Aorta (tissue), 5 donors: ENCODE measurements around the gene CDC25B. TPM values are rescaled to one million over a fixed set of nuclear protein-coding genes. Genes with fewer than 3 reads are reported as not detected.

ENCODE experiments used
- ATAC-seq: fragments of 200-7000 bp; cut with Tn5 transposase; one replicate; pipeline ENCODE4 v1.9.1; 2022; ENCODE audit warnings: moderate library complexity; ENCODE audit not compliant: low FRiP score
- DNase-seq, 2 donors: peaks; one replicate each; pipeline ENCODE4 v3.0.0-alpha.2; 2020
- H3K27ac ChIP-seq, 2 donors: one replicate each; pipeline ENCODE4 v1.5.1; 2013; ENCODE audit warnings: low read length in 2 of 2, mild to moderate bottlenecking in 2 of 2, moderate library complexity in 2 of 2, control low read depth in 1 of 2, inconsistent platforms in 1 of 2, low read depth in 1 of 2
- H3K27me3 ChIP-seq, 2 donors: one replicate each; pipeline ENCODE4 v1.6.1; 2013; ENCODE audit warnings: control low read depth in 1 of 2, low read length in 1 of 2, mild to moderate bottlenecking in 1 of 2, moderate library complexity in 1 of 2; ENCODE audit not compliant: insufficient read depth in 2 of 2, control insufficient read depth in 1 of 2
- H3K36me3 ChIP-seq, 2 donors: one replicate each; pipeline ENCODE4 v1.6.1; 2013; ENCODE audit warnings: control low read depth in 1 of 2, low read length in 1 of 2, mild to moderate bottlenecking in 1 of 2; ENCODE audit not compliant: insufficient read depth in 2 of 2, control insufficient read depth in 1 of 2
- H3K4me1 ChIP-seq, 2 donors: one replicate each; pipeline ENCODE4 v1.6.1; 2013; ENCODE audit warnings: low read length in 2 of 2, control low read depth in 1 of 2, mild to moderate bottlenecking in 1 of 2, moderate library complexity in 1 of 2; ENCODE audit not compliant: insufficient read depth in 2 of 2, control insufficient read depth in 1 of 2
- H3K4me3 ChIP-seq, 2 donors: one replicate each; pipeline ENCODE4 v1.5.1; 2013; ENCODE audit warnings: low read length in 2 of 2, control low read depth in 1 of 2, mild to moderate bottlenecking in 1 of 2
- H3K9me3 ChIP-seq: one replicate; pipeline ENCODE4 v1.6.1; 2013; ENCODE audit warnings: mild to moderate bottlenecking, low read length; ENCODE audit not compliant: control insufficient read depth
- WGBS, 2 donors: extraction: QIAGEN DNeasy Blood & Tissue Kit; methylation state at CpG; one replicate each; pipeline ENCODE4 v1.1.7; 2013; 5-methylcytosine and 5-hydroxymethylcytosine counted together
- intact Hi-C, 2 donors: fragments of 100-400 bp; cut with DNase I; formaldehyde crosslinking; loops; one replicate each; pipeline versions ENCODE4 v1.14.2 to v1.15.0; 2022
- polyA plus RNA-seq, 2 donors: library from polyadenylated mRNA; stranded (reverse); fragments of 200-250 nt; gene quantifications; one replicate each; pipeline ENCODE4 v1.2.3, GENCODE V29; 2013
- total RNA-seq, 2 donors: library from RNA; stranded (reverse); fragmentation: NEBNext Ultra II Directional; extraction: Animal tissue kit (Norgen Biotek cat#: 25700); gene quantifications; one replicate each; pipeline ENCODE4 v1.2.1, GENCODE V29; 2021
- donor health status: healthy with polysubstance abuse.
- donor health status: Bipolar disorder and iron deficiency.
- donor health status: DM: no; HTN: no; CAD: no.
- donor health status: DM: no; HTN: no; CAD: no.
- donor health status: DM: yes; HTN: yes; CAD: no.

Gene CDC25B
- total and polyA plus RNA-seq, 4 donors = 9.9 to 87.5 (median 42.9) TPM

GRCh38 chr20:3797226-3797545, 1.1 kb downstream of the CDC25B start:
- Histone ChIP-seq H3K27ac (no peak overlapping the region), H3K4me3 (no peak overlapping the region), H3K36me3 (no peaks in the 10 kb centered on the region), H3K27me3 (no peaks in the 10 kb centered on the region), H3K4me1 (no peaks in the 10 kb centered on the region), H3K9me3 (no peaks in the 10 kb centered on the region)
- intact Hi-C loops = no loop called here
- WGBS, 2 donors = 82 to 86% methylated on average over 5 of the region's 5 CpGs
- no peak for ATAC-seq
- no peak for DNase-seq

- no peaks in the 10 kb centered on the region for H3K27me3 ChIP-seq
- 78 to 79% methylated on average over 19 of the region's 19 CpGs for WGBS, 2 donors
- intact Hi-C loops = no loop called here
- ATAC-seq (no peak), DNase-seq (peak in 1 of 2 donors; percentile 40)
- no peaks in the 10 kb centered on the region for H3K36me3 ChIP-seq
- no peak overlapping the region for H3K4me3 ChIP-seq
- no peaks in the 10 kb centered on the region for H3K9me3 ChIP-seq
- H3K4me1 ChIP-seq = no peaks in the 10 kb centered on the region
- H3K27ac ChIP-seq = no peak overlapping the region
Observed at GRCh38 chr20:3797592-3798372, 1.7 kb downstream of the CDC25B start.

GRCh38 chr20:3798373-3798768, 2.3 kb downstream of the CDC25B start:
- H3K4me3 ChIP-seq = no peak overlapping the region
- ATAC-seq (no peak), DNase-seq (no peak)
- no peaks in the 10 kb centered on the region for H3K9me3 ChIP-seq
- H3K27ac ChIP-seq = no peak overlapping the region
- intact Hi-C loops = no loop called here
- WGBS, 2 donors = 48 to 60% methylated on average over 5 of the region's 5 CpGs
- H3K4me1 ChIP-seq = no peaks in the 10 kb centered on the region
- H3K36me3 ChIP-seq = peaks cover 0 to 2% of the 10 kb centered on the region in 2 donors
- no peaks in the 10 kb centered on the region for H3K27me3 ChIP-seq

GRCh38 chr20:3798908-3799248, 2.8 kb downstream of the CDC25B start:
- Histone ChIP-seq H3K4me1 (no peaks in the 10 kb centered on the region), H3K36me3 (peaks cover 0 to 2% of the 10 kb centered on the region in 2 donors), H3K27me3 (no peaks in the 10 kb centered on the region), H3K27ac (no peak overlapping the region), H3K9me3 (no peaks in the 10 kb centered on the region), H3K4me3 (no peak overlapping the region)
- WGBS, 2 donors = 50 to 55% methylated on average over 3 of the region's 3 CpGs
- intact Hi-C loops = no loop called here
- no peak for ATAC-seq
- peak in 1 of 2 donors; percentile 39 for DNase-seq

GRCh38 chr20:3800256-3800877, 4.3 kb downstream of the CDC25B start:
- no peak overlapping the region for H3K27ac ChIP-seq
- no peaks in the 10 kb centered on the region for H3K4me1 ChIP-seq
- no peaks in the 10 kb centered on the region for H3K27me3 ChIP-seq
- H3K4me3 ChIP-seq = no peak overlapping the region
- intact Hi-C loops = no loop called here
- H3K9me3 ChIP-seq = no peaks in the 10 kb centered on the region
- DNase-seq (no peak), ATAC-seq (no peak)
- H3K36me3 ChIP-seq = peaks cover 0 to 4% of the 10 kb centered on the region in 2 donors
- WGBS, 2 donors = 91% methylated on average over 17 to 18 of the region's 18 CpGs

- DNase-seq (peak in 1 of 2 donors; percentile 42), ATAC-seq (no peak)
- Histone ChIP-seq H3K4me3 (no peak overlapping the region), H3K36me3 (peaks cover 0 to 4% of the 10 kb centered on the region in 2 donors), H3K9me3 (no peaks in the 10 kb centered on the region), H3K27me3 (no peaks in the 10 kb centered on the region), H3K4me1 (no peaks in the 10 kb centered on the region), H3K27ac (no peak overlapping the region)
- intact Hi-C loops = no loop called here
- 88 to 95% methylated on average over 8 of the region's 8 CpGs for WGBS, 2 donors
Observed at GRCh38 chr20:3800878-3801260, 4.8 kb downstream of the CDC25B start.

GRCh38 chr20:3801299-3801698, 5.2 kb downstream of the CDC25B start:
- Histone ChIP-seq H3K27me3 (no peaks in the 10 kb centered on the region), H3K9me3 (no peaks in the 10 kb centered on the region), H3K4me1 (no peaks in the 10 kb centered on the region), H3K27ac (no peak overlapping the region), H3K4me3 (no peak overlapping the region), H3K36me3 (peaks cover 0 to 4% of the 10 kb centered on the region in 2 donors)
- DNase-seq = peak in 1 of 2 donors; percentile 12
- intact Hi-C loops = no loop called here
- WGBS, 2 donors = 93 to 96% methylated on average over 4 of the region's 4 CpGs
- ATAC-seq = no peak

GRCh38 chr20:3801846-3802245, 5.7 kb downstream of the CDC25B start:
- WGBS, 2 donors = 95% methylated on average over 13 of the region's 13 CpGs
- H3K36me3 ChIP-seq = peaks cover 0 to 4% of the 10 kb centered on the region in 2 donors
- no peak overlapping the region for H3K4me3 ChIP-seq
- no peak for DNase-seq
- H3K9me3 ChIP-seq = no peaks in the 10 kb centered on the region
- no peak overlapping the region for H3K27ac ChIP-seq
- no peaks in the 10 kb centered on the region for H3K4me1 ChIP-seq
- no peaks in the 10 kb centered on the region for H3K27me3 ChIP-seq
- no peak for ATAC-seq
- intact Hi-C loops = no loop called here
